ENCODE results near the gene ABCA10.
"Not testable (repeated sequence)": the region's sequence is repeated elsewhere in the genome, so short reads cannot be mapped to it uniquely, and the experiment has no call there.

DNA sequence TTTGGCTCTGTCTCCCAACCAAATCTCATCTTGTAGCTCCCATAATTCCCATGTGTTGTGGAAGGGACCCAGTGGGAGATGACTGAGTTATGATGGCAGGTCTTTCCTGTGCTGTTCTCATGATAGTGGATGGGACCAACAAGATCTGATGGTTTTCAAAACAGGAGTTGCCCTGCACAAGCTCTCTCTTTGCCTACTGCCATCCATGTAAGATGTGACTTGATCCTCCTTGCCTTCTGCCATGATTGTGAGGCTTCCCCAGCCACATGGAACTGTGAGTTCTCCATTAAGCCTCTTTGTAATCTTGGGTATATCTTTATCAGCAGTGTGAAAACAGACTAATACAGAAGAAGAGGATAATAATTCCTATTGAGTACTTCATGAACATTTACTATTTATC lies 60.0 kb downstream of the ABCA10 start:
- TF ChIP-seq TP53 (CRISPR knock-in tag; IDR thresholded peaks at IDR 0.05); EP300 (IDR thresholded peaks at IDR 0.05); EHF (CRISPR knock-in tag; IDR thresholded peaks at IDR 0.05); NR3C1 (IDR thresholded peaks at IDR 0.05); POLR2A (IDR thresholded peaks at IDR 0.05; ENCODE audit: low read length); SREBF2 (IDR thresholded peaks at IDR 0.05); JUN (IDR thresholded peaks at IDR 0.05); CHD2 (IDR thresholded peaks at IDR 0.05; ENCODE audit: low read length, partially characterized antibody); MYC (IDR thresholded peaks at IDR 0.05; ENCODE audit: borderline replicate concordance, low read length); JUNB (IDR thresholded peaks at IDR 0.05); CEBPB (IDR thresholded peaks at IDR 0.05); ZNF302 (CRISPR knock-in tag; IDR thresholded peaks at IDR 0.05): not testable (repeated sequence)
- TF ChIP-seq, protein P1, sequence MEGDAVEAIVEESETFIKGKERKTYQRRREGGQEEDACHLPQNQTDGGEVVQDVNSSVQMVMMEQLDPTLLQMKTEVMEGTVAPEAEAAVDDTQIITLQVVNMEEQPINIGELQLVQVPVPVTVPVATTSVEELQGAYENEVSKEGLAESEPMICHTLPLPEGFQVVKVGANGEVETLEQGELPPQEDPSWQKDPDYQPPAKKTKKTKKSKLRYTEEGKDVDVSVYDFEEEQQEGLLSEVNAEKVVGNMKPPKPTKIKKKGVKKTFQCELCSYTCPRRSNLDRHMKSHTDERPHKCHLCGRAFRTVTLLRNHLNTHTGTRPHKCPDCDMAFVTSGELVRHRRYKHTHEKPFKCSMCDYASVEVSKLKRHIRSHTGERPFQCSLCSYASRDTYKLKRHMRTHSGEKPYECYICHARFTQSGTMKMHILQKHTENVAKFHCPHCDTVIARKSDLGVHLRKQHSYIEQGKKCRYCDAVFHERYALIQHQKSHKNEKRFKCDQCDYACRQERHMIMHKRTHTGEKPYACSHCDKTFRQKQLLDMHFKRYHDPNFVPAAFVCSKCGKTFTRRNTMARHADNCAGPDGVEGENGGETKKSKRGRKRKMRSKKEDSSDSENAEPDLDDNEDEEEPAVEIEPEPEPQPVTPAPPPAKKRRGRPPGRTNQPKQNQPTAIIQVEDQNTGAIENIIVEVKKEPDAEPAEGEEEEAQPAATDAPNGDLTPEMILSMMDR (IDR thresholded peaks at IDR 0.05): not testable (repeated sequence)
- TF ChIP-seq, protein P2, sequence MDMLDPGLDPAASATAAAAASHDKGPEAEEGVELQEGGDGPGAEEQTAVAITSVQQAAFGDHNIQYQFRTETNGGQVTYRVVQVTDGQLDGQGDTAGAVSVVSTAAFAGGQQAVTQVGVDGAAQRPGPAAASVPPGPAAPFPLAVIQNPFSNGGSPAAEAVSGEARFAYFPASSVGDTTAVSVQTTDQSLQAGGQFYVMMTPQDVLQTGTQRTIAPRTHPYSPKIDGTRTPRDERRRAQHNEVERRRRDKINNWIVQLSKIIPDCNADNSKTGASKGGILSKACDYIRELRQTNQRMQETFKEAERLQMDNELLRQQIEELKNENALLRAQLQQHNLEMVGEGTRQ (IDR thresholded peaks at IDR 0.05): not testable (repeated sequence)
